HTR-8/SVneo (cell line): Measurements from ENCODE around the gene ZNF688.
"Not testable (repeated sequence)": the region's sequence is repeated elsewhere in the genome, so short reads cannot be mapped to it uniquely, and the experiment has no call there.

Experiments
- DNase-seq: peaks from one replicate; pipeline ENCODE4 v3.0.0; 2011; ENCODE audit warnings: low spot score, mixed read lengths; ENCODE audit not compliant: insufficient read length
- FAIRE-seq: peaks from 2 replicates; lab custom pipeline; 2011; peaks lifted over from hg19 to GRCh38; lab: Jason Lieb, UNC

ZNF688 gene

DNA sequence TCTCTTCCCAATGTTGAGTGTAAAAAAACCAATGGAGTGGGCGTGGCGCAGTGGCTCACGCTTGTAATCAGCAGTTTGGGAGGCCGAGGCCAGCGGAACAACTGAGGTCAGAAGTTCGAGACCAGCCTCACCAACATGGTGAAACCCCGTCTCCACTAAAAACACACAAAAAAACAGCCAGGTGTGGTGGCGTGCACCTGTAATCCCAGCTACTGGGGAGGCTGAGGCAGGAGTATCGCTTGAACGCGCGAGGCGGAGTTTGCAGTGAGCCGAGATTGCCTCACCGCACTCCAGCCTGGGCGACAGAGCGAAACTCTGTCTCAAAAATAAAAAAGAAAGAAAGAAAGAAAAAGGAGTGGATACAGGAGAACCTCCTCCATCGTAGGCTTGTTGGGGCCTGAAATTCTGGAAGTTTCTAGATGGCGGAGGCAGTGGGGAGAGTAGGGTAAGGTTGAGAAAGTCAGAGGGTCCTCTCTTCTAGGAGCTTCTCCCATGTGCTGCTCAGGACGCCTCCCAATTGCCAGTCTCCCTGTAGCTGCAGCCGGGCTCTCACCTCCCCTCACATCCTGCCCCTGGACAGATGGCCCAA, 12.6 kb downstream of the ZNF688 start:
- no peak for DNase-seq
- no peak for FAIRE-seq

DNA sequence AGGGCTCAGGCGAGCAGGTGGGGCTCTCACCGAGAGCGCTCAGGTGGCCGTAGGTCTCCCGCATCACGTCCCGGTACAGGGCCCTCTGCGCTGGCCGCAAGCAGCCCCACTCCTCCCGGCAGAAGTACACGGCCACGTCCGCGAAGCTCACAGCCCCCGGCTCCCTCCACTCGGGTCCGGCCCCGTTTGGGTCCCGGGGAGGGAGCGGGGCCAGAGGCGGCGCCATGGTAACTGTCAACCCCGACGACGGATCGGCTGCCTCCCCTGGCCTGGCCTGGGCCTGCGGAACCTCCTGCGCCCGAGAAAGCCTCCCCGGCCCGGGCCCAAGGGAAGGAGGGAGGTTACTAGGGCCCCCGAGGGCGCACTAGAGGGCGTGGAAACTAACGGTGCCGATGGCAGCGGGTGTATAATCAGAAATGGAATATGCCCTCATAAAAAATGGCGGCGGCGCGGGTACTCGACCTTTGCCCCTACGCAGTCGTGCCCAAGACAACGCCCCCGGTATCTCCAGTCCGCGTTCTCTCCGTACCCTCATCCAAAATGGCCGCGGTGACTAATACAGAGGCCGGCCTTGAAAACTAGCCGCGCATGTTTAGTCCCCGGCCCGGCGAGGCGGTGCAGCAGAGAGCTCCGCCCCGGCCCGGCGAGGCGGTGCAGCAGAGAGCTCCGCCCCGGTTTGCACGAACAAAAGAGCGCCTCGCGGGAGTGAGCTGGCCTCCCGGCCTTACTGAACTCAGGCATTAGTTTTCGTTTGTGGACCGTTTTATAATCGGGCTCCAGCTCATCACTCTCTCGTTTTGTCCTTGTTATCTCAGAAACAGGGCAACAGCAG, 13.3 kb downstream of the ZNF688 start, which contains the start of gene ZNF764:
Gene ZNF764, minus strand, starts transcription at position 418 of the 832 bp plus-strand sequence. Its CDS starts 192 bp downstream, at position 226.
- DNase-seq (peak; percentile 98), FAIRE-seq (peak; percentile 13)

DNA sequence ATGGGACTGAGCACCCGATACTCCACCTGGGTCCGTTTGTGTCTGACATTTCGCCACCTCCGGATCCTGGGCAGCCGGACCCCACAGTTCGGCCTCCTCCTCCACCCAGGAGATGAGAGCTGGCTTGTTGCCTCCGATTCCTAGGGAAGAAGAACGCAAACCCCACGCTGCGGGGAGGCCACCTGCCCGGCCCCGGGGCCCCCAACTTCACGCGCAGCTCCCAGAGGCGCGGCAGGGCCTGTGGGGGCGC, 13.9 kb downstream of the ZNF688 start:
- DNase-seq (no peak), FAIRE-seq (no peak)

DNA sequence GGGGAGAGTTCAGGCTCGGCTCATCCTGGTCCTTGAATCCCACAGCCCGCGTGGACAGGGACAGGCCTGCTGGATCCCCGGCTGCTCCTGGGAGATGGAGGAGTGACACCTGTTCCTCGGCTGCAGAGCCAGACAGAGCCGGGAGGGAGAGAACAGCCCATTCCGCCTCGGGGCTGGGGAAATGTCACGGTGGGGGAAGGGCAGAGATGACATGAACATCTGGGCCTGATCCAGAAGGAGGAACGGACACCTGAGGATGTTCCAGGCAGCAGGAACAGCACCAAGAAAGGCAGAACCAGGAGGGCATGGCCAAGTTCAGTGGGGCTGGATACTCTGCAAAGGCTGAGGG, 15.4 kb downstream of the ZNF688 start:
- FAIRE-seq = no peak
- DNase-seq = no peak

DNA sequence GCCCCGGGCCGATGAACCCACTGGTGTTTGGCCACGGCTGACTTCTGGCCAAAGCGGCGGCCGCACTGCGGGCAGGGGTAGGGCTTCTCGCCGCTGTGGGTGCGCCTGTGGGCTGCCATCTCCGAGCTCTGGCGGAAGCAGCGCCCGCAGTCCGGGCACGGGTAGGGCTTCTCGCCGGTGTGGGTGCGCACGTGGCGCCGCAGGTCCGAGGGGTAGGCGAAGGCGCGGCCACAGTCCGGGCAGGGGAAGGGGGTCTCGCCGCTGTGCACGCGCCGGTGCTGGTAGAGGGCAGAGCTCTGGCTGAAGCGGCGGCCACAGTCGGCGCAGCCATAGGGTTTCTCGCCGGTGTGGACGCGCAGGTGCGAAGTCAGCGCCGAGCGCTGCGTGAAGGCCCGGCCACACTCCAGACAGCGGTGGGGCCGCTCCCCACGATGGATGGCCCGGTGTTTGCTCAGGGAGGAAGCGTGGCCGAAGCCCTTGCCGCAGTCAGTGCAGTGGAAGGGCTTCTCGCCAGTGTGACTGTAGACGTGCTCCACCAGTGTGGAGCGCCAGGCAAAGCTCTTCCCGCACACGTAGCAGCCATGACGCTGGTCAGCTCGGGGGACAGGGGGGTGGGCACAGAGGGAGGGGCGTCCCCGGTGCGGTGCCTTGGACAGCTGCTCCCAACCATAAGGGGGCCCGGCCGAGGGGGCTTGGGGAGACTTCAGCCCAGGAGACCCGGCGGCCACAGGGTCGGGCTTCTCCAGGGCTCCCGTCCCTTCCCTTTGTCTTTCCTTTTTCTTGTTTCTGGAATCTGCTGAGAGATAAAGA, 16.0 kb downstream of the ZNF688 start:
- no peak for DNase-seq
- FAIRE-seq = no peak

DNA sequence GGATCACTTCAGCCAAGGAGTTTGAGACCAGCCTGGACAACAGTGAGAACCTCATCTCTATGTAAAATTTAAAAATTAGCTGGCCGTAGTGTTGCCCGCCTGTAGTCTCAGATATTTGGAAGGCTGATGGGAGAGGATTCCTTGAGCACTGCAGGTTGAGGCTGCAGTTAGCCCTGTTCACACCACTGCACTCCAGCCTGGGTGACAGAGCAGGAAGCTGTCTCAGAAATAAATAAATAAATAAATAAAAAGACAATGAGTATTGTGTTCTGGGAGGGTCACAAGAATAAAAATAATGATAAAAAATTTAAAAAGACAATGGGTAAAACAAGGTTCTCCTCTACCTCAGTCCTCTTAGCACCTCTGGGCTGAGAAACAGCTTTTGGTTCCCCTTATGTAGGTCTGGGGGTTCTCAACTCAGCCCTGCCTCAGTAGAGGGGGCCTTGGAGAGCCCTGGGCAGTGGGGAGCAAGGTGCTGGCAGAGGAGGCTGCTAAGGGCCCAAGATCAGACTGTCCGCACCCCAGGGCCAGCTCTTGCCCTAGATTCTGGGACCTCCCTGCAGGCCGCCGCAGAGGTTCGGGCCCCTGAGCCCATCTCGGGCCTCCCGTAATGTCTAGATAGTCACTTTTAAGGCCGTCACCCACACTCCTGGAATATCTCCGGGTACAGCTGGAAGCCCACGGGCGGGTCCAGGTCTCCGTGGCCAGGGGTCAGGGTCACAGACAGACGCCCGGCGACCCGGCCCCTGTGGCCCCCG, 16.8 kb downstream of the ZNF688 start:
- no peak for FAIRE-seq
- DNase-seq = no peak

DNA sequence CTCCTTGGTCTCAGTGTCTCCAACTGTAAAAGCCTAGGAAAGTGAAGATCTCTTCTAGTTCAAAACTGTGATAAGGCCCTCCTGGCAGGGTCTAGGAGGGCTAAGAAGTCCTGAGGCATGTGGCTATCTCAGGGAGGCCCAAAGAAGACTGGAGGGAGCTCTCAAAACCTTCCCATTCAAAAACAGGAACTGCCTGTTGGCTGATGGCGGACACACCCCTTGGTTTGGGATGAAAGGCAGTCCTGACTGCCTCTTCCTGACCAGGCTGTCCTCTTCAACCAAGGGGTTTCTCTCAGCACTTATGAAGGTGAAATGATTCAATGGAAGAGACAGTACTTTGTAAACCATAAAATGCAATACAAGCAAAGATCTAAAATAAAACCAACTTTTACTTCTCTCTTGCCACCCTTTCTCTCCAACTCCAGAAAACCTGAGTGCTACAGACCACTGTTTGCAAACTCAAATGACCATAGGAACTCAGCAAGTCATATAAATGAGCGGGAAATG, 18.1 kb downstream of the ZNF688 start:
- FAIRE-seq = no peak
- no peak for DNase-seq

DNA sequence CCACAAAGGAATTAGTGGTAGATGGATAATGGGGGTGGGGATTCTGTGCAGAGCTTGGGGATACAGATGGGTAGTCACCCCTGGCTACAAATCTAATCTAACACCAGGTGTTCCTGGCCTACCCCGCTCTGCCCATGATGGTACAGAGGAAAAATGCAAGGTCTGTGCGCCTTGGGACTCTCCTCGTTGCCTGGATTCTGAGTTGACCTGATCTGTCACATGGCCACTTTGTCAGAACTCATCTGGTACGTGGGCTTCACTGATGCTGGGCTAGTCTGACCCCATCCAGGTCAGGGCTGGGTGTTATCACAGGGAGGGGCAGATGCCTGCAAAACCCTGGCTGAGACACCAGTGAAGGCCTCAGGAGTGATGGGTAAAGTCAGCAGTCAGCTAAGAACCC, 18.6 kb downstream of the ZNF688 start:
- DNase-seq (no peak), FAIRE-seq (no peak)

DNA sequence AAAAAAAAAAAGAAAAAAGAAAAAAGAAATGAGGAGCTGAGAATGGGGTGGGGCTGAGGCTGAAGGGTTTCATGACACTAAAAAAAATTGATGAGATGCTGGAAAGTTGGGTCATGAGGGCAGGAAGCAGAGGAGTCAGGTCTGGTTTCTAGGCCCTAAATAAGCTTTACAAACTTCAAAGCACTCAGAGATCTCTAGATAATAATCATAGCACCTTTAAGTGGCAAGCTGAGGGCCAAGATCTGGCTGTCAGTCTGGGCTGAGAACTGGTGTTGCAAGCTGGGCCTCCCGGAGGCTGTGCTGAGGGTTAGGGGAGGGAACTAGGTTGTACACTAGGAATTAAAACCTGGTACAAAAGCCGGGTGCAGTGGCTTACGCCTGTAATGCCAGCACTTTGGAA, 19.7 kb downstream of the ZNF688 start:
- DNase-seq (no peak), FAIRE-seq (no peak)

DNA sequence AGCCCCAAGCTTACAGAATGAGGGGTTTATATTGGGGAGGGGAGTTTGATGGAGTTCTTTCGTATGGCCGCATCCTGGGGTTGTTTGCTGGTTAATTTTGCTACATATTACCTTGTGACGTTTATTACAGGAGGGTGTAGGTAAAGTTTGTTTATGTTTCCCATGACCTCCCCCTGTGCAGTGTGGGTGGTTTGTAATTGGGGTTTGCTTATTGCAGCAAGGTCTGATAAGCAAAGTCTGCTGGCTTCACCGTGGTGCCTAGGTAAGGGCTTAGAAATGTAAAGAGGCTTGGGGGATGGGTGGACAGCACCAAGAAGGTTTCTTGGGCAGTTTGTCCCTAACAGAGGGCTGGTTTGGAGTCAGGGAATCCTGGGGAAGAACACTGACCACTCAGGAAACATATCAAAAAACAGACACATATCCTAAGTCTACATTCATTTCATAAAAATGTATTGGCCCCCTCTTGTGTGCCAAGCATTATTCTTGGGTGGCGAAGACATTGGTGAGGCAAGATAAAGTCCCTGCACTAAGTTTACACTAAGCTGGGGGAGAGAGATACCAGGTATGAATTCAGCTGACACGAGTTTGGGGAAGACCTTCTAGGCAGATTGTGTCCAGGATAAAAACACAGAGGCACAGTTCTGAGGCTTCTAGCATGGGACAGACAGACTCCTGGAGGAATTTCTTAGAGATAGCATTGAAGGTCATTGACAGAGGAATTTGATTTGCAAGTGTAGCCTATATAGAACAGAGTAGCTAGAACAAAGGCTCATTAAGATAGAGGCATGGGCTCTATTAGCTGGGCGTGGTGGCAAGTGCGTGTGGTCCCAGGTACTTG, 22.9 kb downstream of the ZNF688 start:
- FAIRE-seq (no peak), DNase-seq (no peak)

DNA sequence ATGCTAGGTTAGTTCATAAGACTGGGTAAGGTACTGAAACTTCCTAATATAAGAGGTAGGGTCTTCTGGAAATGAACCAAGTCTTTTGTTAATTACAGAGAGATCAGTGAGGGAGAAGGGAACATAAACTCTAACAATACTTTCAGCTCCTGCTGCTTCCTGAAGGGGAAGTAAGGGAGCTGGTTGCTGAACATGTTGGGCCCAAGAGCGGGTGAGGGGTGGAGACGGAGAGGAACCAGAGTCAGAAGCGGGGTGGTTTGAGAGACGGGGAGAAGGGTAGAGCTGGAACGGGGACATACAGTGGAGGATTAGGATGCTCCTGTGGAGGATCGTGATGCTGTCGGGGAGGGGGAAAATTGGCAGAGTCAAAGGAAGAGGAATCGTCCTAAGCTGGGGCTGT, 25.4 kb downstream of the ZNF688 start:
- FAIRE-seq = no peak
- no peak for DNase-seq

DNA sequence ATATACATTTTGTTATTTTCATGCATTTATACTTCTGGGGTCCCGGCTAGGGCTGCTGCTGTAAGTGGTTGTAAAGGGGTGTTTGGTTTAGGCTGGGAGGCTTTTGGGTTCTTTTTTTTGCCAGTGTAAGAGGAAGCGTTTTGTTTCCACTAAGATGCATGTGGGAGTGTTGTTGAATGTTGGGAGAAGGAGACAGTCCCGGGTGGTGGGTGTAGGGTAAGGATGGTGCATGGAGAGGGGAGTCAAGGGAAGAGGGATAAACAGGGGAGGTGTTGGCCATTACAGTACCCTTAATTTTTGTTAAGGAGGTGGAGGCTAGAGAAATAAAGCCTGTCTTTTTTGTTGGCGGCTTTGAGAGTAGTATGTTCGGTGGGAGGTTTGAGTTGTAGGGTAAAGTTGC, 28.4 kb downstream of the ZNF688 start:
- no peak for DNase-seq
- FAIRE-seq = no peak

DNA sequence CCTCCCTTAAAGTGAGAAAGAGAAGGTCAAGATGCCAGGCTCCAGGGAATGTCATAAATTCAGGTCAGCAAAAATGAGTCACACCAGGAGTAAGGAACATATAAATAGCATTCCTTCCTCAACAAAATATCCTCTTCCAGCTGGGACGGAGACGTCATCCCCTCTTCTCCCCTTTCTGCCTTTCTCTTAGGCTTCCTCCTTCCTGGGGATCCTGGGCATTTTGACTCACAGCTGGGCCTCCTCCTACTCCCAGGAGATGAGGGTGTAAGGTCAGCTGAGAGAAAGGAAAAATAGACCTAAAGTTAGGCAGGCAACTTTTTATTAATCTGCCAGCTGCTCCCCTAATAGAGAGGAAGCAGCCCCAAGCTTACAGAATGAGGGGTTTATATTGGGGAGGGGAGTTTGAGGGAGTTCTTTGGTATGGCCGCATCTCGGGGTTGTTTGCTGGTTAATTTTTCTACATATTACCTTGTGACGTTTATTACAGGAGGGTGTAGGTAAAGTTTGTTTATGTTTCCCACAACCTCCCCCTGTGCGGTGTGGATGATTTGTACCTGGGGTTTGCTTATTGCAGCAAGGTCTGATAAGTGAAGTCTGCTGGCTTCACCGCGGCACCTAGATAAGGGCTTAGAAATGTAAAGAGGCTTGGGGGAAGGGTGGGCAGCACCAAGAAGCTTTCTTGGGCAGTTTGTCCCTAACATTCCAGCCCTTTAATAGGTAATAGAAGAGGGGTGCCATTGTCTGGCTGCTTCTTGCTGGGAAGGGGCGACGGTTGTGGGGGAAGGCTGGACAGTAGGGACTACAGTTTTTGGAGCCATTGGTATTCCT, 29.8 kb downstream of the ZNF688 start:
- FAIRE-seq (no peak), DNase-seq (no peak)

DNA sequence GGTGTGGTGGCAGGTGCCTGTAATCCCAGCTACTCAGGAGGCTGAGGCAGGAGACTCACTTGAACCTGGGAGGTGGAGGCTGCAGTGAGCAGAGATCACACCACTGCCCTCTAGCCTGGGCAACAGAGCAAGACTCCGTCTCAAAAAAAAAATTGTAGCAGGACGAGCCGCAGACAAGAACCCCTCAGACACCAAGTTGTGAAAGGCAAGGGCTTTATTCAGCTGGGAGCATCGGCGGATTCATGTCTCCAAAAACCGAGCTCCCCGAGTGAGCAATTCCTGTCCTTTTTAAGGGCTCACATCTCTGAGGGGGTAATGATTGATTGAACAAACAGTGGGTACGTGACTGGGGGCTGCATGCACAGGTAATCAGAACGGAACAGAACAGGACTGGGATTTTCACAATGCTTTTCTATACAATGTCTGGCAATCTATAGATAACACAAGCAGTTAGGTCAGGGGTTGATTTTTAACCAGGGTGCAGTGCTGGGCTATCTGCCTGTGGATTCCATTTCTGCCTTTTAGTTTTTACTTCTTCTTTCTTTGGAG, 30.5 kb downstream of the ZNF688 start:
- FAIRE-seq, DNase-seq: not testable (repeated sequence)

DNA sequence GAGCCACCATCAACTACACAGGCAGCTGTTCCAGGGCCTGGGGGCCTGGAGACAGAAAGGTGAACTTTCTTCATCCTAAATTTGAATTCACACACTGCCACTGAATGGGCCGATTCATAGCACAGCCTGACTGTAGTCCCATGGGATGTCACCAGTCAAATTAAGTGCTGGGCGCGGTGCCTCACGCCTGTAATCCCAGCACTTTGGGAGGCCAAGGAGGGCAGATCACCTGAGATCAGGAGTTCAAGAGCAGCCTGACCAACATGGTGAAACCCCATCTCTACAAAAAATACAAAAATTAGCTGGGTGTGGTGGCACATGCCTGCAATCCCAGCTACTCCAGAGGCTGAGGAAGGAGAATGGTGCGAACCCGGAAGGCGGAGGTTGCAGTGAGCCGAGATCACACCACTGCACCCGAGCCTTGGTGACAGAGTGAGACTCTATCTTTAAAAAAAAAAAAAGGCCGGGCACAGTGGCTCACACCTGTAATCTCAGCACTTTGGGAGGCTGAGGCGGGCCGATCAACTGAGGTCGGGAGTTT, 31.5 kb downstream of the ZNF688 start:
- DNase-seq, FAIRE-seq: not testable (repeated sequence)

DNA sequence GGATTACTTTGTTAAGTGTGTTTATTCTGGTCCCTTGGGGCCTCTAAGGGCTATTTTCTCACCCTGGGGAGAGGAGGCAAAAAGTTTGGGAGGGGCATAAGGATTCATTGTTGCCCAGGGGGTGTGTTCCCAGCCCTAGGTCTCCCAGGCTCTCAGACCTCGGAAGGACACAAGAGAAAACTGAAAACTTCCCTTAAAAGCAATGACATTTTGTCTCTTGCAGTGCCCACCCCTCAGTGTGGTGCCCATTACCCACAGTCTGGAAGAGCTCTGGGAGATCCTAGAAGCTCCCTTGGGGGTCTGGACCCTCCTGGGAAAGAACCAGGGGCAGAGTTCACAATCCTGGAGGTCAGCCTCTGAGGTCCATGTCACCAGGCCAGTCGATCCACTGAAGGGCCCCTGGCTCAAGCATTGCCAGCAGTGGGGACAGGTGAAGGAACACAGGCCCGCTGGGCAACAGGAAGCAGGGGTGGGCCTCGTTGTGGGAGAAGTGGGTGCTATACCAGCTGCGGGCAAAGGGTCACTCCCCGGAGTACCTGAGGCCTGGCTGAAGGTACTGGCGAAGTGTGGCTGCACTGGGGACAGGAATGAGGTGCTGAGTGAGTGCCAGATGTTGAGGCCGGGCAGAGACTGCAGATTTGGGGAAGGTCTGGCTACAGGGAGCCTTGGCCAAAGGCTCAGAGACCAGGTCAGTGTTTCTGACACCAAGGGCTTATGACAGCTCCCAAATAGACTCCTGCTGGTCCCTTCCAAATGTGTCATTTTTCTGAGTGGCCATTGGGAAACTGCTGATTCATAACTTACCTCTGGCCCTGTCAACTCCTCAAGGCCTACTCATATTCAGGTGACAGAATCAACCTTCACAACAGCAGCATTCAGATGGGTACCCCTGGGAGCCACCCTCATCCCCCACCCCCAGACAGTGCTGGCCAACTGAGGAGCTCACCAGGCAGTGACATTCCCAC, 32.2 kb downstream of the ZNF688 start:
- FAIRE-seq (no peak), DNase-seq (no peak)
